Upper lobe of right lung (tissue), 1 donor: Measurements from ENCODE around the gene P3H3. TPM values are rescaled to one million over a fixed set of nuclear protein-coding genes. Genes with fewer than 3 reads are reported as not detected.

ENCODE experiments used
- ATAC-seq: fragments of 200-7000 bp; cut with Tn5 transposase; one replicate; pipeline ENCODE4 v1.9.1; 2020; ENCODE audit warnings: mild to moderate bottlenecking, moderate library complexity
- DNase-seq: peaks from one replicate; pipeline ENCODE4 v3.0.0-alpha.2; 2020
- H3K27ac ChIP-seq: fragments of 200-600 bp; one replicate; pipeline ENCODE4 v1.8.0; 2022
- H3K27me3 ChIP-seq: fragments of 200-600 bp; one replicate; pipeline ENCODE4 v1.8.0; 2022; ENCODE audit warnings: mild to moderate bottlenecking
- H3K36me3 ChIP-seq: fragments of 200-600 bp; one replicate; pipeline ENCODE4 v1.8.0; 2022
- H3K4me1 ChIP-seq: fragments of 200-600 bp; one replicate; pipeline ENCODE4 v1.8.0; 2022
- H3K4me3 ChIP-seq: fragments of 200-600 bp; one replicate; pipeline ENCODE4 v1.8.0; 2022; ENCODE audit warnings: mild to moderate bottlenecking
- H3K9me3 ChIP-seq: fragments of 200-600 bp; one replicate; pipeline ENCODE4 v1.8.0; 2022
- intact Hi-C: fragments of 100-400 bp; cut with DNase I; formaldehyde crosslinking; loops from one replicate; pipeline ENCODE4 v1.11.0; 2022
- total RNA-seq: library from RNA; stranded (reverse); fragmentation: NEBNext Ultra II Directional; extraction: Animal tissue kit (Norgen Biotek cat#: 25700); gene quantifications from one replicate; pipeline ENCODE4 v1.2.1, GENCODE V29; 2021
- TF ChIP-seq, protein P1 (sequence below): fragments of 200-600 bp; IDR thresholded peaks from one replicate; pipeline ENCODE4 v1.8.0; 2022; ENCODE audit warnings: antibody characterized with exemption
- donor health status: DM: no; HTN: yes; CAD: no; lungs with severe emphysema.

The P3H3 gene
- total RNA-seq, 1 donor from 2014 or later, result 9.7 TPM

DNA sequence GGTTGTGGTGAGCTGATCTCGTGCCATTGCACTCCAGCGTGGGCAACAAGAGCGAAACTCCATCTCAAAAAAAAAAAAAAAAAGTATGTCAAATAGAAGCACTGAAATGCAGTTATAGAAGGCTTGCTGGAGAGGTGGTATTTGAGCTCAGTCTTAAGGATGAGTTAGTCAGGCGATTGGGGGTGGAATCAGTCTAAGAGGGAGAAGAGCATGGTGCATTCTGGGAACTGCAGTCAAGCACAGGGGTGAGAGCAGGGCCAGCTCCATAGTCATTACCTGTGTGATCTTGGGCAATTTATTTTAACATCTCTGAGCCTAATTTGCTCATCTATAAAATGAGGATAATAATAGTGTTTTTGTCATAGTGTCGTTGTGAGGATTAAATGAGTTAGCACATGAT lies 6.7 kb downstream of the P3H3 start:
- TF ChIP-seq, protein P1, sequence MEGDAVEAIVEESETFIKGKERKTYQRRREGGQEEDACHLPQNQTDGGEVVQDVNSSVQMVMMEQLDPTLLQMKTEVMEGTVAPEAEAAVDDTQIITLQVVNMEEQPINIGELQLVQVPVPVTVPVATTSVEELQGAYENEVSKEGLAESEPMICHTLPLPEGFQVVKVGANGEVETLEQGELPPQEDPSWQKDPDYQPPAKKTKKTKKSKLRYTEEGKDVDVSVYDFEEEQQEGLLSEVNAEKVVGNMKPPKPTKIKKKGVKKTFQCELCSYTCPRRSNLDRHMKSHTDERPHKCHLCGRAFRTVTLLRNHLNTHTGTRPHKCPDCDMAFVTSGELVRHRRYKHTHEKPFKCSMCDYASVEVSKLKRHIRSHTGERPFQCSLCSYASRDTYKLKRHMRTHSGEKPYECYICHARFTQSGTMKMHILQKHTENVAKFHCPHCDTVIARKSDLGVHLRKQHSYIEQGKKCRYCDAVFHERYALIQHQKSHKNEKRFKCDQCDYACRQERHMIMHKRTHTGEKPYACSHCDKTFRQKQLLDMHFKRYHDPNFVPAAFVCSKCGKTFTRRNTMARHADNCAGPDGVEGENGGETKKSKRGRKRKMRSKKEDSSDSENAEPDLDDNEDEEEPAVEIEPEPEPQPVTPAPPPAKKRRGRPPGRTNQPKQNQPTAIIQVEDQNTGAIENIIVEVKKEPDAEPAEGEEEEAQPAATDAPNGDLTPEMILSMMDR, result no peak
- Histone ChIP-seq H3K27ac (no peak overlapping the region), H3K36me3 (no peaks in the 10 kb centered on the region), H3K4me3 (no peak overlapping the region), H3K9me3 (no peaks in the 10 kb centered on the region), H3K27me3 (no peaks in the 10 kb centered on the region), H3K4me1 (no peaks in the 10 kb centered on the region)
- ATAC-seq (no peak), DNase-seq (no peak)
- intact Hi-C loops, result no loop called here

- intact Hi-C loops, result no loop called here
Measured at GRCh38 chr12:6836851-6837250, 8.6 kb downstream of the P3H3 start.

GRCh38 chr12:6837370-6838060 lies 9.3 kb downstream of the P3H3 start:
- Histone ChIP-seq H3K27me3 (no peaks in the 10 kb centered on the region), H3K4me3 (no peak overlapping the region), H3K9me3 (no peaks in the 10 kb centered on the region), H3K36me3 (no peaks in the 10 kb centered on the region), H3K27ac (no peak overlapping the region), H3K4me1 (no peaks in the 10 kb centered on the region)
- ATAC-seq (no peak), DNase-seq (no peak)
- intact Hi-C loops, result no loop called here
- TF ChIP-seq, protein P1, result no peak

More at GRCh38 chr12:6836851-6837250, 8.6 kb downstream of the P3H3 start:
- no peaks in the 10 kb centered on the region for H3K36me3 ChIP-seq
- H3K27me3 ChIP-seq, result no peaks in the 10 kb centered on the region
- TF ChIP-seq, protein P1, result no peak
- no peak overlapping the region for H3K27ac ChIP-seq
- H3K4me3 ChIP-seq, result no peak overlapping the region
- DNase-seq (no peak), ATAC-seq (no peak)
- no peaks in the 10 kb centered on the region for H3K9me3 ChIP-seq
- no peaks in the 10 kb centered on the region for H3K4me1 ChIP-seq

- H3K27ac ChIP-seq, result no peak overlapping the region
- no peaks in the 10 kb centered on the region for H3K9me3 ChIP-seq
Measured at GRCh38 chr12:6838854-6839253, 10.6 kb downstream of the P3H3 start.

DNA sequence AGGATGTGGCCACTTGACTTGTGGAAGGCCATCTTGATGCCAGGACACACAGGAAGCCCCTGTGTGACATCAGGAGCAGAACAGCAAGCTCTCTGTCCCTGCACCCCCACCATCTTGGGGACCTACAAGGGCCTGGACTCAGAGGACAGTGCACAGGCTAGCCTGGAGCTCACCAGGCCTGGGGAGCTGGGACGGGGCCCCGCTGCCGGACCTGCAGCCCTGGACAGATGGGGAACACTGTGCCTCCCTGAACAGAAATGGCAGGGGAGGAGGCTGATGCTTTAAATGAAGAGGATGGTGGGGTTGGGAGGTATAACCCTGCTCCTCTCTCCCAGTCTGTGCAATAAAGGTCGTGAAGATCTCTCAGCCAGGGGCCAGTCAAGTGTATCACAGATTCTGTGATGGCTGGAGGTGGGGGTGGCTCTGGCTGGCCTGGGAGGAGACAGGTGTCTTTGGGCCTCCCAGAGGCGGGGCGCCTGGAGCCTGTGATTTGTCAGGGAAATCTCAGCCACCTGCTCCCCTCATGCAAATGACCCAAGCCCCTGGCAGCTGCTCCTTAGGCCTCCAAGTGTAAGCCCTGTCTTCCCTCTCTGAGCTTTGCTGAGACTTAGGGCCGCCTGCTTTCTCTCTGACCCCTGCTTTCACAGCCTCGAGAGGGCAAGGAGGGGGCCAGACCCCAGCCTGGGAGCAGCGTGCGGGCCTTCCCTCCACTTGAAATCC lies 11.4 kb downstream of the P3H3 start:
- TF ChIP-seq, protein P1, result no peak
- no peaks in the 10 kb centered on the region for H3K4me1 ChIP-seq
- H3K27me3 ChIP-seq, result no peaks in the 10 kb centered on the region
- no peaks in the 10 kb centered on the region for H3K9me3 ChIP-seq
- no peak overlapping the region for H3K4me3 ChIP-seq
- intact Hi-C loops, result no loop called here
- no peak for DNase-seq
- no peak overlapping the region for H3K27ac ChIP-seq
- H3K36me3 ChIP-seq, result no peaks in the 10 kb centered on the region
- no peak for ATAC-seq

More at GRCh38 chr12:6838854-6839253, 10.6 kb downstream of the P3H3 start:
- no peaks in the 10 kb centered on the region for H3K27me3 ChIP-seq
- TF ChIP-seq, protein P1, result no peak
- DNase-seq (no peak), ATAC-seq (no peak)
- intact Hi-C loops, result no loop called here
- H3K4me1 ChIP-seq, result no peaks in the 10 kb centered on the region
- no peaks in the 10 kb centered on the region for H3K36me3 ChIP-seq
- no peak overlapping the region for H3K4me3 ChIP-seq
